Esophagus squamous epithelium (tissue), 4 donors: ENCODE measurements around the gene MFSD11.

ENCODE experiments used
- POLR2A ChIP-seq, 4 donors: fragments of 450-650 bp; IDR thresholded peaks; one replicate each; pipeline ENCODE4 v1.6.1; 2017; ENCODE audit warnings: antibody characterized with exemption in 4 of 4, mild to moderate bottlenecking in 4 of 4, moderate library complexity in 3 of 4
- TF ChIP-seq, protein P1 (sequence below), 6 experiments: fragments of 450-650 bp in 4 of 6; fragments of 200-600 bp in 2 of 6; sonication (generic) in 2 of 6; IDR thresholded peaks; one replicate each; pipeline ENCODE4 v1.5.1; 2016 to 2019; ENCODE audit warnings: antibody characterized with exemption in 6 of 6, mild to moderate bottlenecking in 4 of 6, moderate library complexity in 4 of 6

DNA sequence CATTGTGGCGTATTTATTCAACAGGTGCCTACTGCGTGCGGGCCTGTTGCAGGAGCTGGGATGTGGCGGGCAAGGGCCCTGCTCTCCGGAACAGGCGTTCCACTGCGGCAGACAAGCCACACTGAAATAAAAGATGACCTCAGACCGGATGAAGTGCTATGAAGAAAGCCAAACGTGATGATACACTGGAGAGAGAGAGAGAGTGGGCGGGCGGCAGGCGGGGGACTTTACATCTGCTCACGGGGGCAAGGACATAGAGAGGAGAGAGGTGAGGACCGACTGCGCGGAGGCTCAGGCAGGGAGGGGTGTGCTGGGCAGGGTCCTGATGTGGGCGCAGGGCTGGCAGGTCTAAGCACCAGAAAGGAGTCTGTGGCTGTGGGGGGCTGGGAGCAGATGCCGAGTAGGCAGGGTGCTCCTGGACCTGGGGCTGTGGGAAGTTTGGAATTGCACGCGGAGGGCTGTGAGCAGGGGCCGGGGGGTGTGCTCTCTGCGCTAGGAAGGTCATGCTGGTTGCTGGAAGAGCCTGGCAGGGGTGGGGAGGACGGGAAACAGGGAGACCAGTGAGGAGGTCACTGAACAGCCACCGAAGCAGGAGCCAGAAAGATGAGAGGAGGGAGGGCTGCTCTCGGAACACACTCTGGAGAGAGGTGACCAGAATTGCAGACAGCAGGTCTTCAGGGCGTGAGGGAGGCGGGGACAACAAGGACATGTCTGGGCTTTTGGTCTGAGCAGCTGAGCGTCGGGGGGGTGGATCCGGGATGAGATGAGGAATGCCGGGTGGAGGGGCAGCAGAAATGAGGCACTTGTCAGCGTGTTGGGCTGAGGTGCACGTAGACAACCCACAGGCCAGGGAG, 37.1 kb upstream of the MFSD11 start:
- peak in 1 of 4 donors; percentile 13 for TF ChIP-seq POLR2A (IDR thresholded peaks at IDR 0.05)
- TF ChIP-seq, protein P1, sequence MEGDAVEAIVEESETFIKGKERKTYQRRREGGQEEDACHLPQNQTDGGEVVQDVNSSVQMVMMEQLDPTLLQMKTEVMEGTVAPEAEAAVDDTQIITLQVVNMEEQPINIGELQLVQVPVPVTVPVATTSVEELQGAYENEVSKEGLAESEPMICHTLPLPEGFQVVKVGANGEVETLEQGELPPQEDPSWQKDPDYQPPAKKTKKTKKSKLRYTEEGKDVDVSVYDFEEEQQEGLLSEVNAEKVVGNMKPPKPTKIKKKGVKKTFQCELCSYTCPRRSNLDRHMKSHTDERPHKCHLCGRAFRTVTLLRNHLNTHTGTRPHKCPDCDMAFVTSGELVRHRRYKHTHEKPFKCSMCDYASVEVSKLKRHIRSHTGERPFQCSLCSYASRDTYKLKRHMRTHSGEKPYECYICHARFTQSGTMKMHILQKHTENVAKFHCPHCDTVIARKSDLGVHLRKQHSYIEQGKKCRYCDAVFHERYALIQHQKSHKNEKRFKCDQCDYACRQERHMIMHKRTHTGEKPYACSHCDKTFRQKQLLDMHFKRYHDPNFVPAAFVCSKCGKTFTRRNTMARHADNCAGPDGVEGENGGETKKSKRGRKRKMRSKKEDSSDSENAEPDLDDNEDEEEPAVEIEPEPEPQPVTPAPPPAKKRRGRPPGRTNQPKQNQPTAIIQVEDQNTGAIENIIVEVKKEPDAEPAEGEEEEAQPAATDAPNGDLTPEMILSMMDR (IDR thresholded peaks at IDR 0.05) = no peak
